Osteocyte (in vitro differentiated cells): Measurements from ENCODE around the gene NR2C2AP. TPM values are rescaled to one million over a fixed set of nuclear protein-coding genes. Genes with fewer than 3 reads are reported as not detected.

Source experiments
- DNase-seq: peaks from one replicate; pipeline ENCODE4 v3.0.0; 2021; ENCODE audit warnings: mixed read lengths; ENCODE audit not compliant: unreplicated experiment; ENCODE audit errors: extremely low spot score
- H3K27ac Mint-ChIP-seq: one replicate; pipeline ENCODE4 v1.8.0; 2021; ENCODE audit warnings: mild to moderate bottlenecking, mixed read lengths; ENCODE audit not compliant: unreplicated experiment
- H3K27me3 Mint-ChIP-seq: one replicate; pipeline ENCODE4 v1.8.0; 2021; ENCODE audit warnings: mixed read lengths; ENCODE audit not compliant: unreplicated experiment
- H3K36me3 Mint-ChIP-seq: one replicate; pipeline ENCODE4 v1.8.0; 2021; ENCODE audit warnings: mixed read lengths; ENCODE audit not compliant: unreplicated experiment
- H3K4me1 Mint-ChIP-seq: one replicate; pipeline ENCODE4 v1.8.0; 2021; ENCODE audit warnings: mixed read lengths; ENCODE audit not compliant: unreplicated experiment
- H3K4me3 Mint-ChIP-seq: one replicate; pipeline ENCODE4 v1.8.0; 2021; ENCODE audit warnings: mild to moderate bottlenecking, moderate library complexity, mixed read lengths; ENCODE audit not compliant: unreplicated experiment
- H3K9me3 Mint-ChIP-seq: one replicate; pipeline ENCODE4 v1.8.0; 2021; ENCODE audit warnings: mixed read lengths; ENCODE audit not compliant: unreplicated experiment
- CTCF ChIP-seq: fragments of 200-600 bp; sonication (generic); IDR thresholded peaks from 2 replicates; pipeline ENCODE4 v1.5.0; 2021; ENCODE audit warnings: antibody characterized with exemption, mild to moderate bottlenecking, moderate library complexity
- total RNA-seq: library from RNA; stranded (reverse); gene quantifications from 2 replicates; pipeline ENCODE4 v1.2.1, GENCODE V29; 2021

The NR2C2AP gene
- total RNA-seq, 1 donor from 2014 or later: 11.6 TPM

GRCh38 chr19:19238126-19238894 is 35.1 kb upstream of the NR2C2AP start:
- no peak overlapping the region for H3K4me3 Mint-ChIP-seq
- H3K27ac Mint-ChIP-seq: no peak overlapping the region
- no peak for TF ChIP-seq CTCF
- H3K4me1 Mint-ChIP-seq: no peaks in the 10 kb centered on the region
- H3K27me3 Mint-ChIP-seq: peaks cover 6% of the 10 kb centered on the region
- H3K36me3 Mint-ChIP-seq: no peaks in the 10 kb centered on the region
- DNase-seq: no peak
- no peaks in the 10 kb centered on the region for H3K9me3 Mint-ChIP-seq

- no peaks in the 10 kb centered on the region for H3K9me3 Mint-ChIP-seq
- no peaks in the 10 kb centered on the region for H3K36me3 Mint-ChIP-seq
- H3K27me3 Mint-ChIP-seq: peaks cover 9% of the 10 kb centered on the region
- no peak for DNase-seq
- H3K27ac Mint-ChIP-seq: no peak overlapping the region
- no peak overlapping the region for H3K4me3 Mint-ChIP-seq
- no peaks in the 10 kb centered on the region for H3K4me1 Mint-ChIP-seq
- TF ChIP-seq CTCF: no peak
Observed at GRCh38 chr19:19236173-19236572, 33.0 kb upstream of the NR2C2AP start.

- Mint-ChIP-seq H3K4me1 (no peaks in the 10 kb centered on the region), H3K4me3 (no peak overlapping the region), H3K9me3 (no peaks in the 10 kb centered on the region), H3K36me3 (no peaks in the 10 kb centered on the region), H3K27ac (no peak overlapping the region), H3K27me3 (peaks cover 9% of the 10 kb centered on the region)
- TF ChIP-seq CTCF: no peak
- no peak for DNase-seq
Observed at GRCh38 chr19:19234220-19234816, 31.1 kb upstream of the NR2C2AP start.

- Mint-ChIP-seq H3K4me1 (no peaks in the 10 kb centered on the region), H3K27me3 (peaks cover 14% of the 10 kb centered on the region), H3K36me3 (no peaks in the 10 kb centered on the region), H3K27ac (no peak overlapping the region), H3K9me3 (no peaks in the 10 kb centered on the region), H3K4me3 (no peak overlapping the region)
- TF ChIP-seq CTCF: no peak
- no peak for DNase-seq
Observed at GRCh38 chr19:19232261-19232721, 29.1 kb upstream of the NR2C2AP start.

GRCh38 chr19:19230999-19231398 is 27.8 kb upstream of the NR2C2AP start:
- H3K4me1 Mint-ChIP-seq: no peaks in the 10 kb centered on the region
- no peak for TF ChIP-seq CTCF
- DNase-seq: no peak
- H3K27me3 Mint-ChIP-seq: peaks cover 14% of the 10 kb centered on the region
- H3K27ac Mint-ChIP-seq: no peak overlapping the region
- H3K4me3 Mint-ChIP-seq: no peak overlapping the region
- no peaks in the 10 kb centered on the region for H3K36me3 Mint-ChIP-seq
- H3K9me3 Mint-ChIP-seq: no peaks in the 10 kb centered on the region
